Thymus (tissue), 11 donors: ENCODE results near the gene ASTN2. TPM values are rescaled to one million over a fixed set of nuclear protein-coding genes. Genes with fewer than 3 reads are reported as not detected.

Experiments
- DNase-seq, 9 donors: peaks; one replicate each; pipeline ENCODE4 v3.0.0-alpha.2; 2013; ENCODE audit warnings: low spot score in 9 of 9, low read depth in 6 of 9, missing footprints in 1 of 9
- H3K27ac ChIP-seq, 2 donors: one replicate each; pipeline ENCODE4 v1.5.1; 2013; ENCODE audit warnings: control low read depth in 1 of 2, low read depth in 1 of 2, low read length in 1 of 2, mild to moderate bottlenecking in 1 of 2, moderate library complexity in 1 of 2
- H3K27me3 ChIP-seq, 2 donors: one replicate each; pipeline ENCODE4 v1.5.1; 2013; ENCODE audit warnings: low read length in 1 of 2; ENCODE audit not compliant: control insufficient read depth in 2 of 2, insufficient read depth in 1 of 2
- H3K36me3 ChIP-seq, 2 donors: one replicate each; pipeline ENCODE4 v1.5.1; 2013; ENCODE audit warnings: low read length in 1 of 2, mild to moderate bottlenecking in 1 of 2, moderate library complexity in 1 of 2; ENCODE audit not compliant: control insufficient read depth in 2 of 2, insufficient read depth in 2 of 2
- H3K4me1 ChIP-seq, 2 donors: one replicate each; pipeline ENCODE4 v1.5.1; 2013; ENCODE audit warnings: low read length in 2 of 2; ENCODE audit not compliant: control insufficient read depth in 2 of 2, insufficient read depth in 2 of 2
- H3K4me3 ChIP-seq, 2 donors: one replicate each; pipeline ENCODE4 v1.5.1; 2013; ENCODE audit warnings: low read length in 2 of 2, control low read depth in 1 of 2, mild to moderate bottlenecking in 1 of 2
- H3K9me3 ChIP-seq, 2 donors: one replicate each; pipeline ENCODE4 v1.5.1; 2013; ENCODE audit warnings: low read length in 1 of 2, mild to moderate bottlenecking in 1 of 2; ENCODE audit not compliant: control insufficient read depth in 2 of 2, insufficient read depth in 1 of 2
- WGBS: extraction: QIAGEN DNeasy Blood & Tissue Kit; methylation state at CpG from one replicate; pipeline ENCODE4 v1.1.7; 2013; 5-methylcytosine and 5-hydroxymethylcytosine counted together
- polyA plus RNA-seq: library from polyadenylated mRNA; stranded (reverse); fragments of 200-250 nt; gene quantifications from one replicate; pipeline ENCODE4 v1.2.3, GENCODE V29; 2013
- total RNA-seq: library from RNA; stranded (reverse); fragments of 120-200 nt; gene quantifications from one replicate; pipeline ENCODE4 v1.2.4, GENCODE V29; 2013
- donor health status: healthy.

The ASTN2 gene
- total and polyA plus RNA-seq, 2 donors = 5.8 to 5.9 TPM

DNA sequence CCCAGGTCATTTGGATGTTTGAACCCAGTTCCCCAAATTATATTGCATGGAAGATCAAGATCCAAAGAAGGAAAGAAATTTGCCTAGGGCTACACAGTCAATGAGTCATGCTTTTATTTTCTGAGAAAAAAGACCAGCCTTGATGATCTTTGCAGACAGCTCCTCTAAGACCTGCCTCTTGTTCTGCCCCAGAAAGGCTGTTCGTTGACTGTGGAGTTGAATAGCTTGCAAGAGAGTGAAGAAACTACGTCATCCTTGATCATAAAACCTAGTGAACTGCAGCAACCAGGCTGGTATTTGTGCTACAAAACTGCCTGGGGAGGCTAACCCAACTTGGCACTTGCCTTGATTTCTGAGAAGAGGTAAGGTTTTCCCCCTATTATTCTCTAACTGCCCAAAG is 997.4 kb downstream of the ASTN2 start:
- no peaks in the 10 kb centered on the region for H3K4me1 ChIP-seq
- no peaks in the 10 kb centered on the region for H3K27me3 ChIP-seq
- H3K9me3 ChIP-seq = no peaks in the 10 kb centered on the region
- WGBS = 91% methylated on average over 2 of the region's 2 CpGs
- no peak for DNase-seq
- H3K27ac ChIP-seq = no peak overlapping the region
- no peak overlapping the region for H3K4me3 ChIP-seq
- no peaks in the 10 kb centered on the region for H3K36me3 ChIP-seq

DNA sequence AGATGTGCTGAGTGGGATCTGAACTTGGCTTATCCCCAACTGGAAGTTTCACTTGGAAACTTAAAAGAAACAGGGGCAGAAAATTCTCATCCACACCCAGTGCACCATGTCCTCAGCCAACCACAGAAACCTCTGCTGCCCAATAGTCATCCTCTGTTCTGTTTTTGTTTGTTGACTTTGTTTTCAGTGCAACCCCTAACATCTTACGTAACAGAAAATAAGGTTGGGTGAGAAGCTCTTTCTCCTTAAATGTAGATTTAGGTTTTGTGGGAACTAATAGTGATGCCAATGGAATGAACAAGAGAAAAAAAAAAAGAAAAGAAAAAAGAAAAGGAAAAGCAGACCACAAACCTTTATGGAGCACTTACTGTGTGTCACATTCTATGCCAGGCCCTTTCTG is 998.4 kb downstream of the ASTN2 start:
- H3K4me3 ChIP-seq = no peak overlapping the region
- no peaks in the 10 kb centered on the region for H3K36me3 ChIP-seq
- no peaks in the 10 kb centered on the region for H3K27me3 ChIP-seq
- H3K4me1 ChIP-seq = no peaks in the 10 kb centered on the region
- no peak for DNase-seq
- 96% methylated on average over 1 of the region's 1 CpG for WGBS
- H3K27ac ChIP-seq = no peak overlapping the region
- H3K9me3 ChIP-seq = no peaks in the 10 kb centered on the region

DNA sequence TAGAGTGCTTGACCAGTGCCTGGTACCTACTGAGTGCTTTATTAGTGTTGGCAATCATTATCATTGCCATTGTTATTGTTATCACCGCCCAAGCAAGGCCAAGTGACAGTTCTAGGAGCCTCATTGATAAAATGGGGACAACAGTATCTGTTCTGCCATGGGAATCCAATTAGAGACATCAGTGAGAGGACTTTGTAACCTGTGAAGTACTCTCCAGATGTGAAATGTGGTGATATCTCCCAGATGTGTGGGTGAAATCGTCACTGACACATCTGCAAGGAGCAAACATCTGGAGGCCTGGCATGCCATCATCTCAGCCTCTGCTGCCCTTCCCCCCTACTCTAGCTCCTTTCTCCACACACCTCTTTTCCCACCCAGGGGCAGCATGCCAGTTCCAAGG is 1000.5 kb downstream of the ASTN2 start:
- Histone ChIP-seq H3K4me3 (no peak overlapping the region), H3K27ac (no peak overlapping the region), H3K9me3 (no peaks in the 10 kb centered on the region), H3K36me3 (no peaks in the 10 kb centered on the region), H3K27me3 (no peaks in the 10 kb centered on the region), H3K4me1 (no peaks in the 10 kb centered on the region)
- 89% methylated on average over 2 of the region's 2 CpGs for WGBS
- DNase-seq = no peak

DNA sequence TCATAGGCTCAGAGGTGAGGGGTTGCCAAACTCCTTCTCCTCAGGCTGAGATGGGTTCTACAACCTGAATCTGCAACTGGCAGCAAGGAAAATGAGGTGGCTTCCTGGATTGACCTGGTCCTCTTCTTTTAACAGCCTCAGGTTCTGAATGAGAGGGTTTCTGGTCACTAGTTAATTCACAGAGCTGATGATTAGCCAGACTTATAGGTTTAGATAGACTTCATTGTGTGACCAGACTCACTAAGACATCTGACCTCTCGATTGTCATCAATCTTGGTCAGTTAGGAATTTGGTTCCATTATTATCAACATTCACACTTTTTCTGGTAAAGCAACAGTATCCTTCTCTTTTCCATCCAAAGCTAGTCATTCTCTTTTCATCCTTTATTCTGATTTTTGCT is 1003.4 kb downstream of the ASTN2 start:
- WGBS = 91% methylated on average over 1 of the region's 1 CpG
- H3K36me3 ChIP-seq = no peaks in the 10 kb centered on the region

DNA sequence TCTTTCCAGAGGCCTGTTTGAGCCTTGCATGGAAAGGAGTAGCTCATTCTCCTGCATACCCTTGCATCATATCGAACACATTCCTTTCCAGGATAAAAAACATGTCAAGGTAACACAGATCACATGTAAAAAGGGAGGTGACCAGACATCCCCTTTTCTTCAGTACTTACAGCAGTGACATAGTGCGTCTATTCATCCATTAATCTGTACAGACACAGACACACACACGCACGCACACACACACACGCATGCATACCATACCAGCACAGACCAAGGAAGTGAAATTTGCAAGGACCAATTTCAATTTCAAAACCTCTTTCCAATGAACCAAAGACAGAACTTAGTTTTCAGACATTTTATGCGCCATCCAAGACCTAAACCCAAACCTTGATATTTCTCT is 1005.2 kb downstream of the ASTN2 start:
- no peaks in the 10 kb centered on the region for H3K9me3 ChIP-seq
- 84% methylated on average over 6 of the region's 6 CpGs for WGBS
- H3K27me3 ChIP-seq = no peaks in the 10 kb centered on the region
- no peak overlapping the region for H3K27ac ChIP-seq
- H3K4me3 ChIP-seq = no peak overlapping the region
- no peaks in the 10 kb centered on the region for H3K36me3 ChIP-seq
- DNase-seq = no peak
- H3K4me1 ChIP-seq = no peaks in the 10 kb centered on the region

More for the DNA sequence above, 1003.4 kb downstream of the ASTN2 start:
- Histone ChIP-seq H3K27ac (no peak overlapping the region), H3K9me3 (no peaks in the 10 kb centered on the region), H3K4me1 (no peaks in the 10 kb centered on the region), H3K27me3 (no peaks in the 10 kb centered on the region), H3K4me3 (no peak overlapping the region)
- no peak for DNase-seq

DNA sequence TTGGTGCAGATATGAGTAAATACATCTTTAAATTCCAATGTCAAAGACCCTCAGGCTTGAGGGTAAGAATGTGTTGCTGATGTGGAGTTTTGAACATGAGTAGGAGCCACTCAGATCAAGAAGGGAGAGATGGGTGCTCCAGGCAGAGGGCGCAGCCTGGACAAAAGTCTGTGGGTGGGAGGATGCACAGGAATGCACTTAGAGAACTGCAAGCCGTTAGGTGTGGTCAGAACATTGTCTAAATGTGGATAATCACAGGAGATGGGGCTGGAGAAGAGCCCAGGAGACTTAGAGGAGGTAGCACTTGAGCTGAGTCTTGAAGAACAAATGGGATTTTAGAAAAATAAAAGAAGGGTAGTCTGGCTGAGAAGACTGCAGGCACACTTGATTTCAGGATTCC is 1005.7 kb downstream of the ASTN2 start:
- no peaks in the 10 kb centered on the region for H3K4me1 ChIP-seq
- no peak overlapping the region for H3K4me3 ChIP-seq
- no peaks in the 10 kb centered on the region for H3K27me3 ChIP-seq
- no peaks in the 10 kb centered on the region for H3K36me3 ChIP-seq
- 86% methylated on average over 2 of the region's 2 CpGs for WGBS
- H3K27ac ChIP-seq = no peak overlapping the region
- H3K9me3 ChIP-seq = peaks cover 0 to under 1% of the 10 kb centered on the region in 2 donors
- no peak for DNase-seq

DNA sequence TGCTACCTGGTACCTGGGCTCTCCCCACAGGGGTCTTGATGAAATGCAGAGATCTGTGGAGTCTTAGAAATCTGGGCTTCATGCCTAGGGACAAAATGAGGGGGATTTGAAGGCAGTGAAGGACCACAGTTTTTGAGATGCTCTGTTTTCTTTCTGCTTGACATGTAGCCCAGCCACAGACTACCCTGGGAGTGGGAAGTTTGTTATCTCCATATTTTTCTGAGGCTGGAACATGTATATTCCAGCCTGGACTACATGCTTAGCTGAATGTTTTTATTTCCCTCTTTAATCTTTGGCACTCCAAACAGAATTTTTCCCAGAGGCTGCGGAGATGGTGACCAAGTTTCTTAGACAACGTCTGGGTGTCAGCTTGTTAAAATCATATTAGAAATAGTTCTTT is 1008.4 kb downstream of the ASTN2 start:
- WGBS = 96% methylated on average over 2 of the region's 2 CpGs

DNA sequence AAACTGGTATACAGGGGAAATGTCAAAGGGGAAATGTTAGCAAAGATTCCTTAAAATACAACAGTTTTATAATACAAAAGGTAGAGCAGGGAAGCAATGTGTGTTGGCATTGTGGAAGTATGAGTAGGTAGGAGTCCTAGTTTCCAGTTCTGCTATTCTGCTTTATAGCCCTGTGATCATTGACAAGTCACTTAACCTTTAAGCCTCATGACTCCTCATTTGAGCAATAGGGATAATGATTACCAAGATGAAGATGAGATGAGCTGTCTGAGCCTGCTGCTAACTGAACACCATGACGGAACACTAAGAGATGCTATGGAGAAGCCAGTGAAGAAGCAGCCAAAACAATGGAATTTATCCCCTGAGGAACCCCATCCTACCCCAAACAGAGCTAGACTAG is 1009.5 kb downstream of the ASTN2 start:
- Histone ChIP-seq H3K27ac (no peak overlapping the region), H3K36me3 (no peaks in the 10 kb centered on the region), H3K4me1 (no peaks in the 10 kb centered on the region), H3K27me3 (no peaks in the 10 kb centered on the region), H3K9me3 (peaks cover 0 to 1% of the 10 kb centered on the region in 2 donors), H3K4me3 (no peak overlapping the region)
- no peak for DNase-seq
- 94% methylated on average over 1 of the region's 1 CpG for WGBS

More for the DNA sequence above, 1008.4 kb downstream of the ASTN2 start:
- Histone ChIP-seq H3K27ac (no peak overlapping the region), H3K9me3 (peaks cover 0 to 1% of the 10 kb centered on the region in 2 donors), H3K27me3 (no peaks in the 10 kb centered on the region), H3K4me3 (no peak overlapping the region), H3K4me1 (no peaks in the 10 kb centered on the region), H3K36me3 (no peaks in the 10 kb centered on the region)
- no peak for DNase-seq

DNA sequence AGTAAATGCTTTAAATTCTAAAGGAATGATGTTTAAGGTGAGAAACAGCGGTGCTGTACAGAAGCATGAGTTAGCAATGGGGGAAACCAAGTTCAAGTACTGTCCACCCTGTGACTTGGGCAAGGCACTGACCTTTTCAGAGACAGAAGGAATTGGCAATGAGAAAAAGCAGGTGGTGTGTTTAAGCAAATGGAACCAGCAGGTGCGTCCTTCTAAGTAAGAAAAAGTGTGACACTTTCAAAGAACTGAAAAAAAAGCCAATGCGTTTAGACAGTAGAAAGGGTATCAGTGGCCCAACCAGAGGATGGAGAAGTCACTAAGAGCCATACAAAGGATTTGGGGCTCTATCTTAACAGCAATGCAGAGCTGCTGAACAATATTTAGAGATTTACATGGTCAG is 1010.6 kb downstream of the ASTN2 start:
- Histone ChIP-seq H3K4me1 (no peaks in the 10 kb centered on the region), H3K27me3 (no peaks in the 10 kb centered on the region), H3K4me3 (no peak overlapping the region), H3K9me3 (peaks cover 0 to 1% of the 10 kb centered on the region in 2 donors), H3K36me3 (no peaks in the 10 kb centered on the region), H3K27ac (no peak overlapping the region)
- WGBS = 98% methylated on average over 3 of the region's 3 CpGs
- DNase-seq = no peak

DNA sequence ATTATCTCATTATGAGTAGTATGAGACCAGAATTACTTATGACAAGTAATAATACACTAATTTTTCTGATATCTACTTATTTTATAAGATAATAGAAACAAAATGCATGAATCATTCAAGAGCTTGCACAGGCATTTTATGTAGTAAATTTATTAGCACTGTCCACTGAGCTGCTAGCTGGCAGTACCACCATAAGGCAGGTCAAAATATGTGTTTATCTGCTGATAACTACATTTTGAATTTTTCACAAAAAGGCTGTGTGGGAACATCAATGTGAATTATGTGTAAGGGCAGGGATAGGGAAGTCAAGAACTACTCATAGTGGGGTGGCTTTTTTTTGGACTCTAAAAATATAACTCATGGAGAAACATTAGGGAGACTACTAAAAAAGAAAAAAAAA is 1011.7 kb downstream of the ASTN2 start:
- peaks cover 0 to 1% of the 10 kb centered on the region in 2 donors for H3K9me3 ChIP-seq
- H3K27me3 ChIP-seq = no peaks in the 10 kb centered on the region
- DNase-seq = no peak
- no peak overlapping the region for H3K4me3 ChIP-seq
- H3K27ac ChIP-seq = no peak overlapping the region
- H3K36me3 ChIP-seq = no peaks in the 10 kb centered on the region
- no peaks in the 10 kb centered on the region for H3K4me1 ChIP-seq
